Left renal cortex interstitium (tissue), 4 donors: ENCODE measurements around the gene PPARA. TPM values are rescaled to one million over a fixed set of nuclear protein-coding genes. Genes with fewer than 3 reads are reported as not detected.

Experiments
- DNase-seq, 4 donors: peaks; one replicate each; pipeline ENCODE4 v3.0.0-alpha.2; 2013; ENCODE audit warnings: low read depth in 4 of 4, low spot score in 2 of 4, missing footprints in 1 of 4
- polyA plus RNA-seq, 4 donors: library from polyadenylated mRNA; unstranded; fragments of 120-200 nt; gene quantifications; one replicate each; pipeline ENCODE4 v1.2.1, GENCODE V29; 2013; ENCODE audit not compliant: insufficient read length in 4 of 4

PPARA gene
- polyA plus RNA-seq, 4 donors: 22.4 to 34.1 (median 28.3) TPM

DNA sequence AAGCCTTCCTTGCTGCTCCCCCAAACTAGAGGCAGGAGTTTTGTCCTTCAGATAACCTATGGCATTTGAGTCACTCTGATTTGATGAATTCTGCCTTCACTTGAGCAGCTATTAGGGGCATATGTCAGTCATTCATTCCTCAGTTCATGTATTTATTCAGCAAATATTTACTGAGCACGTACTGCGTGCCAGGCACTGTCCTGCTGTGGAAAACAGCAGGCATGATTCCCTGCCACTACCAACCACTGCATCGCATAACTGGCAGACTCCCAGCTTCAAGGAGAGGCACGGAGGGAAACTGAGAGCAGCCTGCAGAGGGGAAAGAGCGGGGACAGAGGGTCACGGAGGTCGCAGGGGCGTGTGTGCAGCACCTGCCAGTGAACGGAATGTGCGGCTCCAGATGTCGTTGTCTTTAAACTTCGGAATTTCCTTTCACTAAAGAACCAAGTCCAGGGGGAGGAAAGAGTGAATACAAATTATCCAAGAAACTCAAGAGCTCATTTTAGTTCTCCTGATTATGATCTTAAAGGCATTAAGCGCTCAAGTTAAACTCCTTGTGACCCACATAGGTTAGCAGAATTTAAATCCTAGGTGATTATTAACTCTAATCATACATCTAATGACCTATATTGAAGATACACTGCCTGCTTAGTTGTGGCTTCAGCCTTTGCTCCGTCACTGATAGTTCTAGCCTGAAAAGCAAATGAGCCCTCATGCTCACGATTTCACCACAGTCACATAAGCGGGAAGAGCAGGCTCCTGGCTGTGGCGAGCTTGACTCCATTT, 12.6 kb downstream of the PPARA start:
- no peak for DNase-seq

DNA sequence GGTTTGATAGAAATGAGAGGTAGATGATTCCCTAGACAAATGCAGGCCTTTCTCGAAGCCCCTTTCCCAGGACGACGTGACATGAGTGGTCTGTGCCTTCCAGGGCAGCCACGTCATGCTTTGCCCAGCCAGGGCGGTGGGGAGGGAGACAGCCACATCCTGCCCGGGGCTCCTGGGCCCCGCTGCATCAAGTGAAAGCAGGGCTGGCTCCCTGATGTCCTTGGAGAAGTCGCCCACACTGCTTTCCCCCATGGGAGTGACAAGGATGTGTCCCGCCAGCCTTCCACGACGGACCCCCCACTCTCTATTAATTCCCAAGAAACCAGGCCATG, 13.2 kb downstream of the PPARA start:
- DNase-seq: no peak

DNA sequence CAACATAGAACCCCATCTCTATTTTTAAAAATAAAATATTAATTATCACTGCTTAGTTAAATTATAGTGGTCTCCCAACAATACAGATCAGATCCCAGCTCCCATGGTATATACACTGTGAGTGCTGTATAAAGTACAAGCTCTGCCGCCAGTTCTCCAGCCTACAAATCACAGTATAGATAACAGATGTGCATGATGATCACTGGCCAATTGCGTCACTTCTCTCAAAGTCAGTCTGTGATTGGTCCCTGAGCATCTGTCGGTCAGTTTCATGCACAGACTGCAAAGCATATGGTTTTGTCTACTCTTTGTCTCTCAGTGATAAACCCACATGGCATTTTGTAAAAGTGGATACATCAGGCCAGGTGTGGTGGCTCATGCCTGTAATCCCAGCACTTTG, 15.7 kb downstream of the PPARA start:
- DNase-seq: no peak

DNA sequence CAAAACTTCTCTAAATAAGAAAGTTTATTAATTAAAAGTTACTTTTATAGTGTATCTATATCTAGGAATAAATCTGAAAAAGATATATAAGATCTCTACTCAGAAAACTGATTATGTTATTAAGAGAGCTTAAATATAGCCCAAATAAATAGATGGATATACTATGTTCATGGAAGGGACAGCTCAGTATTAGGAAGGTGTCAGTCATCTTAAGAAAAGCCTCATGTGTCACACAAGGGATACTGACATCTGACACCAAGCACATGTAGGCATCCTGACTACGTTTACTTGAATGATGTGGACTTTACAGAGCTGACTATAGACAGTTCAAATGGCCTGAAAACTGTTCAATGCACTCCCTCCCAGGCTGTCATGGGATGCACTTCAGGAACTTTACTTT, 19.3 kb downstream of the PPARA start:
- no peak for DNase-seq

DNA sequence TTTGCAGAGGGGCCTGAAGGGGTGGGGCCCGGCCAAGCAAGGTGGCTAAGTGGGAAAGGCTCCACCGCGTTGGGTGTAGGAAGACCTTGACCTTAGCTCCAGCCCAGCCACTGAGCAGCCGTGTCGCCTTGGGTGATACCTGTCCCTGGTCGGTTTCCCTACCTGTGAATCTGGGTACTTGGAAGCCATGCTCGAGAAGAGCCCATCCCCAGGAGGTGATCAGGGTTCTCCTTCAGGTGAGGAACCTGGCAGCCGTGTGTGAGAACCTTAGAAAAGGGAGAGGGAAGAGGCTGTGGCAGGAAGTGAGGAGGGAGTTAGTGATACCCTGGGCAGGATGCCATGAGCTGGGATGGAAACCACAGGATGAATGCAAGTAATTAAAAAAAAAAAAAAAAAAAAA, 21.6 kb downstream of the PPARA start:
- no peak for DNase-seq

DNA sequence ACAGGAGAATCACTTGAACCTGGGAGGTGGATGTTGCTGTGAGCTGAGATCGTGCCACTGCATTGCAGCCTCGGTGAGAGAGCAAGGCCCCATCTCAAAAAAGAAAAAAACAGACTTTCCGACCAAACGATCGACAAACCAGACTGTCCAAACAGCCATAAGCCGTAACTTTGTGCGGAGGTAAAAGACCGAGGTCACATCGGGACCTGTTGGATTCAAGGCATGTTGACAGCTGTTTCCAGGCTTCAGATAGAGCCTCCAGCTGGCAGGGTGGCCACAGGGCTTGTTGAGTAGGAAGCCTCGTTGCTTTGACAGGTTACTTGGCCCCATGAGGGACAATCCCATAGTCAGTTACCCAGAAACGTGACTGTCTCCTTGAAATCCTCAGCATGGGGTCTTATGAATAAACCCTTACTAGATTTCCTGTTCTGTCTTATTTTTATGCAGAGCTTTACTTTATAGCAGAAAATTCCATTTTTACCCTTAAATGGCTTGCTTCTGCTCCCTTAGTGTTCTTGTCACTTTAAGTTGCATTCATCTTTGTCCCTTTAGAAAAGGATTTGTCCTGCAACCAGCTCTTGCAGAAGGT, 22.3 kb downstream of the PPARA start:
- no peak for DNase-seq

DNA sequence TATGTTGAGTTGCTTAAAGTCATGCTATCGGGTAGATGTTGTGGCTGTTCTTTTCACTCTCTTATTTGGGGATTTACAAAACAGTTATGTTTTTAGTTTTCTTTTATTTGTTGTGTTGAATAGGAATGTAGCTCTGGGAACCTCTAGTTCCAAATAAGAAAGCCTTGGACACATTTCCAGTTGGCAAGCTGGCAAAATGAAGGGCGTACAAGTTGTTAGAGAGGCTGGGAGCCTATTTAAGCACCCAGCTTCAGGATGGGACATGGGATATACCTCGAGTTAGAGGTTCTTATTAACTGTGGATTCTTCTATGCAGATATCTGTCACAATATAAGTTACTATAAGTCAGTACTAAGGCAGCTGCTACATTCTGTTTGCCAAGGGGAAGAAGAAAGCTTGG, 22.8 kb downstream of the PPARA start:
- DNase-seq: no peak

DNA sequence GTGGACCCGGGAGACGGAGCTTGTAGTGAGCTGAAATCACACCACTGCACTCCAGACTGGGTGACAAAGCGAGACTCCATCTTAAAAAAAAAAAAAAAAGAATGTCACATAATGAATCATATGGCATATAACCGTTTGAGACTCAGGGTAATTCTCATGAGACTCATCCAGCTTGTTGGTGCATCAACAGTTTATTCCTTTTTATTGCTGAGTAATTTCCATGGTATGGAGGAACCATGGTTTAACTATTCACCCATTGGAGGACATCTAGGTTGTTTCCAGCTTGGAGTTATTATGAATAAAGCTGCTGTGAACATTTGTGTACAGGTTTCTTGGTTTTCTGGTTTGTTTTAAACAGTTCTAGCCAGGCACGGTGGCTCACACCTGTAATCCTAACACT, 25.3 kb downstream of the PPARA start:
- no peak for DNase-seq

DNA sequence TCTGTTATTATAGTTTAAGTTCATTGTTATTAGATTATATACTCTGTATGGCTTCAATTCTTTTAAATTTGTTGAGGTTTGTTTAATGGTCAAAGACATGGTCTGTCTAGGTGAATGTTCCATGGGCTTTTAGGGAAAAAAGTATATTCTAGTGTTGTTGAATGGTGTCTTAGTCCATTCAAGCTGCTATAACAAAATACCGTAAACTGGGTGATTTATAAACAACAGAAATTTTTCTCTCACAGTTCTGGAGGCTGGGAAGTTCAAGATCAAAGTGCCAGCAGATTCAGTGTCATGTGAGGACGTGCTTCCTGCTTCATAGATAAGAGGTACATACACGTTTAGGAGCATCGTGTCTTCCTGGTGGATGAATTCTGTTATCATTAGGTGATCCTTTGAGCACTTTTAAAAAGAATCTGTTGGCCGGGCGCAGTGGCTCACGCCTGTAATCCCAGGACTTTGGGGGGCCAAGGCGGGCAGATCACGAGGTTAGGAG, 26.2 kb downstream of the PPARA start:
- no peak for DNase-seq

DNA sequence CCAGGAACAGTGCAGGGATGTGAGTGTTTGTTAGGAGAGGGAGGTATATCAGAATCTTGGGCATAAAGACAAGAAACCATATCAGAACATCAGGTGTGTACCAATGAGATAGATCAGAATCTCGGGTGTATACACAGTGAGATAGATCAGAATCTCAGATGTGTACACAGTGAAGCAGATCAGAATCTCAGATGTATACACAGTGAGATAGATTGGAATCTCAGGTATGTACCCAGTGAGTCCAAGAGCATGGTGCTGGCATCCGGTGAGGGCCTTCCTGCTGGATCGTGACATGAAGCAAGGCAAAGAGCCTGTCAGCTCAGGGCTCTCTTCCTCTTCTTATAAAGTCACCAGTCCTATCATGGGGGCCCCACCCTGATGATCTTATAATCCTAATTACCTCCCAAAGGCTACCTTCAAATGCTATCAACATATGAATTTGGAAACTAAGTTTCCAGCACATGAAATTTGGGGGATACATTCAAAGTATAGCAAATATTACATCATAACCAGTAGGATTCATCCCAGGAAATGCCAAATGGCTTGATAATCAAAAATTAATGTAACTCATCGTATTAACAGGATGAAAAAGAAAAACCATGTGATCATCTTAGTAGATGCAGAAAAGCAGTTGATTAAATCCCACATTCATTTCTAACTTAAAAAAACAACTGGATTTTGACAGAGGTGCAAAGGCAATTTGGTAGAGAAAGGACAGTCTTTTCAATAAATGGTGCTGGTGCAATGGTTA, 28.6 kb downstream of the PPARA start:
- DNase-seq: no peak

DNA sequence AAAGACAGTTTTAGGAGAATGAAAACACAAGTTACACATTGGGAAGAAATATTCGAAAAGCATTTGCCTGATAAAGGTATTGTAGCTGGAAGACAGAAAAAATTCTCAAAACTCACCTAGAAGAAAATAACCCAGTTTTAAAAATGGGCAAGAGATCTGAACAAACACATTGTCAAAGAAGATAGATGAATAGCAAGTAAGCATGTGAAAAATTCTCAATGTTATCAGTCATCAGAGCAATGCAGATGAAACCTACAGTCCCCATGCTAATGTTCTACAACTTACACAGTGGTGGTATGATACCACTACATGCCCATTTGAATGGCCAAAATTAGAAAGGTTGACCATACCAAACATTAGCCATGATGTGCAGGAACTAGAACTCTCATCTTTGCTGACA, 29.4 kb downstream of the PPARA start:
- DNase-seq: no peak

DNA sequence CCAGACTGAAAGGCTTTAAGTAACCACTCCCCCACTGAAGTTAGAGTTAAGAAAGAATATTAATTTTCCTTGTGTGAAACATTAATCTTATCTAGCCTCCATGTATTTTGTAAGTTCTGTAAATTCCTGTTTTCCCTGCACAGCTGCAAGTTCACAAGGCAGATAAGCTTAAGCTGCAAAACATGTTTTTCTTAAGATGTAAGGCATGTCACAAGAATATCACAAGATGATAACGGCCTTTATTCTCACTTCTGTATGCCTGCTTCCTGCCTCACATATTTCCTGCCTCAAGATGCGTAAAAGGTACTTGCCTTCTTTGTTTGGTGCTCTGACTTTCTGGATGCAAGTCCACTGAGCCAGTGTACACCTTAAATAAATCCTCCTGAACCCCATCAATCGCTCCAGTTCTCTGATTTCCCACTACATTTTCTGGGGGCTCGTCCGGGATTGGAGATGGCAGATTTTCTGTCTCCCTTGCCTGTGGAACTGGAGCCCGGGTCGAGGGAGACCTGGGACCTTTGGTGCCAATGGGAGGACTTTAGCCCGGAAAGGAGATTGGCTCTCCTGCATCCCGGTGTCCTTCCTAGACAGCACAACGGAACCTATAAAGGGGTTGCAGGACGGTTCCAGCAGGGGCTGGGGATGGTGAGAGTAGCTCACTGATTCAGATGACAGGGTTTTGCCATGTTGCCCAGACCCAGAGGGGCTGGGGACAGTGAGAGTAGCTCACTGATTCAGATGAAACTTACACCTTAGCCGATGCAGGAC, 30.2 kb downstream of the PPARA start:
- DNase-seq: no peak

DNA sequence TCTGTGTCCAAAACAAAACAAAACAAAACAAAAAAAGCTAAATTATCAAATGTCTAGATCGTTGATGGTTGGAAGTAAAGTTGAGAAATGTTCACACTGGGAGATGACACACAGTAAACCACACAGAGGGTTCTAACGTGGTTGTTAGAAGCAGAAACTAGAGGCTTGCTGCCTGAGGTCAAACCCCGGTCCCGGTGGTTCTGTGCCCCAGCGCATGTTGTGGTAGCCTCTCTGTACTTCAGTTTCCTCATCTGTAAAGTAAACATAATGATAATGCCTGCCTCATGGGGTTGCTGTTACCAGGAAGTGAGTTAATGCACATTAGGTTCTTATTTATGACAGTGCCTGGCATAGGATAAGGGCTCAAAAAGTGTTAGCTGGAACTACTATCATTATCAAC, 33.4 kb downstream of the PPARA start:
- DNase-seq: no peak

DNA sequence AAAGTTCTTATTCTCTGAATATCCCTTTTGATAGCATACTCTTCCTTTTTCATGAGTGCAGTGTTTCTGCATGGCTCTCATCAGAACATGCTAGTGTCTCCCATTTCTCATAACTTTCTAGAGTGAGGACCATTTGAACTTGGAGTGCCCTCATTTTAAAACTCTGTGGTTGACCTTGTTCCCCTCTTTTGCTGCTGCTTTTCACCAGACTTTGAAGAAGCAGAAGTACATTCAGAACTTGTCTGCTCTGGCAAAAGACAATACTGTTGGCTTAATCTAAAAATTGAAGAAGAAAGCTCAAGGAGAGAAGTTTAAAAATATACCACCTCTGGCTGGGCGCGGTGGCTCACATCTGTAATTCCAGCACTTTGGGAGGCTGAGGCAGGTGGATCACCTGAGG, 35.0 kb downstream of the PPARA start:
- no peak for DNase-seq

DNA sequence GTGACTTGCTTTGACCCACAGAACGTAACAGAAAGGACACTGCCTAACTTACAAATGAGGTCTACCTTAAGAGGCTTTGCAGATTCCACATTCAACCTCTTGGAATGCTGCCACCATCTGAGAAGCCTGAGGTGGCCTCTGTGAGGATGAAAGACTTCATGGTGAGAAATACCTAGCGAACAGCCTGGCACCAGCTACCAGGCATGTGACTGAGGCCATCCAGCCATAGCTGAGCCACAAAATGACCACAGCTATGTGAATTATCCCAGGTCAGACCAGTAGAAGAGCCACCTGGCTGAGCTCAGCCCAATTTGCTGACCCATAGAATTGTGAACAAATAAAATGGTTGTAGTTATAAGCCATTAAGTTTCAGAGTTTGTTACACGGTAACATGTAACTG, 37.5 kb downstream of the PPARA start:
- no peak for DNase-seq

DNA sequence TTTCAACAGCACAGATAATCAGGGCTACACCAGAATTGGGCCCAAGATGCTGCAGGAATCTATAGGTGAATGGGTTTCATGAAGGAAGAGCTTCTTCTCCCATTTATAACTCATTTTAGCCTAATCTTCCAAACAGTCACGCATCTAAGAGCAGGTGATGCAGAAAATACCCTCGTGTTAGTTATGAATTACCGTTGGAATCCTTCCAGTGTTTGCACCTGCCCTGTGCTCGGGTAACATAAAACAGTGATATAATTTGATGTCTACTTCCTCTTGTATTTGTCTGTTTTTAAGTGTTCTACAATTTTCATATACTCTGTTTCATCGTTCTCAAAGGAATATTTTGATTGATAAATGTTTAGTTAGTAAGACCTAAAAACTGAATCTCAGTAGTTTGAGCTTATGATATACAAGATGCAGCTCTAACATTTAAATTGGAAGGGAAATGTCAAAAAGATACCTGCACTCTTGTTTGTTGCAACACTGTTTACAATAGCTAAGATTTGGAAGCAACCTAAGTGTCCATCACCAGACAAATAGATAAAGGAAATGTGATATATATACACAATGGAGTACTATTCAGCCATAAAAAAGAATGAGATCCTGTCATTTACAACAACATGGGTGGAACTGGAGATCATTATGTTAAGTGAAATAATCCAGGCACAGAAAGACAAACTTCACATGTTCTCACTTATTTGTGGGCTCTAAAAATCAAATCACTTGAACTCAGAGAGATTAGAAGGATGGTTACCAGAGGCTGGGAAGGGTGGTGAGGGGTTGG, 42.1 kb downstream of the PPARA start:
- DNase-seq: no peak

DNA sequence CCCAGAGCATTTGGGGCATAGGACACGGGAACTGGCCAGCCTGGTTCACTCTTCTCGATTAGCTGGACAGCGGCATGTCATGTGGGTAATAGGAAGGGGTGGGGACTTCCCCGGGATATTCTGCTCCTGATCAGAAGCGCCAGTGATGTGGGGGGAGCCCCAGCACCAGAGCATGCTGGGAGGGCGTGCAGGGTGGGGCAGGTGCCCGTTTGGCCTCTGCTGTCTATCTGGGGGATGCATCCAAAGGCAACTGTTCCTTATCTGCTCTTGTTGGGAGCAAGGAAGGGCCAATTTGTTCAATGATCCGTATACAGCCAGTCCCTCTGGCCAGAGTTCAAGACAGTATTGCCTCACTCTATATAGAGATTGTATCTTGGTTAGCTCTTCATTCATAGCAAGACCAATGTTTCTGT, 43.6 kb downstream of the PPARA start:
- no peak for DNase-seq

DNA sequence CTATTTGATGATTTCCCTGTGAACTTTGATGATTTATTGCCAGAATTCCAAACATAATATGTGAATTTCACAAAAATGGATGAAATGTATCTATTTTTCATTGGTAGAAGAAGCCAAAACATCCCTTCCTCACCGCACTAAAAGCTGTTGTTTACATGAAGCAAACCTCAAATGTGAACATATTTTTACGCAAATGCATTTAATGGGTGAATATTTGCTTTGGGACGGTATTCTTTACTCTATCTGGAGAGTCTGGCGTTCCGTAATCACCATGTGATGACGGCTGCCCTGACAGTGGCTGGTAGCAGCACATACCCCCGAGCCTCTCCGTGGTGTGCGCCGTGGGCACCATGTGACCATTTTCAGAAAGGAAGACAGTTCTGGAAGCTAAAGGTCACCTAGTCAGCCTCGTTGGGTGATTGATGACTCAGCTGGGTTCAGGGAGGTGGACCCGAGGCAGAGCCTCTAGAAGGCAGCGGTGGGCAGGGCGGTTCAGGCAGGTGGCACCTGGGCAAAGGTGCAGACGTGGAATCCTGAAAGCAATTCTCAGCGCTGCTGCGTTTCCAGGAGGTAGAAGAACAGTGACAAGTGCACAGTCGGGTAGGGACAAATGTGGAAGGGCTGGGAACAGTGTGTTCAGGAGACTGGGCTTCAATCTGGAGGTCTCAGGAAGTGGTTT, 45.3 kb downstream of the PPARA start:
- DNase-seq: no peak

DNA sequence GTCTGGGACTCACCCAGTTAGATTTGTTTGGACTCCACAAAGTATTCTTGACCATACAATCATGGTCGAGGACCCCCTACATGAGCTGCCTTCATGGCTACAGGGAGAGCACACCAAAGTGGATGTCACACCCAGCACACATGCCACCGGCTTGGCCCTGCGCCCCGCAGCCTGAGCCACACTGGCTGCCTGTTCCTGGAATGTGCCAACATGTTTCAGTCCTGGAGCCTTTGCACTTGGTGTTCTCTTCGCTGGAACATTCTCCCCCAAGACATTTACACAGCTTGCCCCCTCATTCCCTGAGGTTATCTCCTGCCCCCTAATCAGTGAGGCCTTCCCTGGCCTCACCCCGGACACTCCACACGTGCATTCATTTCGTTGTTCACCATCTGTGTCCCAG, 46.0 kb downstream of the PPARA start:
- no peak for DNase-seq

DNA sequence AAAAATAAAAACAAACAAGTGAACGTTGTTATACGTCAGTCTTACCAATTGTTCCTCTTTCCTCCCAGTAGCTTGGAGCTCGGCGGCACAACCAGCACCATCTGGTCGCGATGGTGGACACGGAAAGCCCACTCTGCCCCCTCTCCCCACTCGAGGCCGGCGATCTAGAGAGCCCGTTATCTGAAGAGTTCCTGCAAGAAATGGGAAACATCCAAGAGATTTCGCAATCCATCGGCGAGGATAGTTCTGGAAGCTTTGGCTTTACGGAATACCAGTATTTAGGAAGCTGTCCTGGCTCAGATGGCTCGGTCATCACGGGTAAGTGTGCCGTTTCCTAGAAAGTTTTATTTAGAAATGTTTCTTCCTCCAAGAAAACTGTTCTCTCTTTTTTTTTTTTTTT, 47.9 kb downstream of the PPARA start:
- no peak for DNase-seq
